Measurements from ENCODE around the gene ALS2.
"Not testable (repeated sequence)": the region's sequence is repeated elsewhere in the genome, so short reads cannot be mapped to it uniquely, and the experiment has no call there.

Gene ALS2

GRCh38 chr2:201780674-201781493 is at the start of gene ALS2:
Gene ALS2, minus strand, starts transcription at chr2:201780933. Its CDS starts 12,048 bp downstream, at chr2:201768885.
- peak; percentile 98 for DNase-seq (ENCODE audit: low read depth, low spot score)

- DNase-seq (ENCODE audit: low read depth, low spot score): no peak
Measured at GRCh38 chr2:201828220-201828619, 47.5 kb upstream of the ALS2 start.

GRCh38 chr2:201827621-201828020 is 46.9 kb upstream of the ALS2 start:
- peak; percentile 80 for DNase-seq (ENCODE audit: low read depth, low spot score)

GRCh38 chr2:201824212-201824611 is 43.5 kb upstream of the ALS2 start:
- DNase-seq (ENCODE audit: low read depth, low spot score): no peak

GRCh38 chr2:201821080-201821479 is 40.3 kb upstream of the ALS2 start:
- no peak for DNase-seq (ENCODE audit: low read depth, low spot score)

- DNase-seq (ENCODE audit: low read depth, low spot score): no peak
Measured at GRCh38 chr2:201820383-201821007, 39.8 kb upstream of the ALS2 start.

- no peak for DNase-seq (ENCODE audit: low read depth, low spot score)
Measured at GRCh38 chr2:201816657-201817575, 36.2 kb upstream of the ALS2 start.

GRCh38 chr2:201813996-201814760 is 33.4 kb upstream of the ALS2 start:
- no peak for DNase-seq (ENCODE audit: low read depth, low spot score)

- DNase-seq (ENCODE audit: low read depth, low spot score): not testable (repeated sequence)
Measured at GRCh38 chr2:201810604-201811003, 29.9 kb upstream of the ALS2 start.

- no peak for DNase-seq (ENCODE audit: low read depth, low spot score)
Measured at GRCh38 chr2:201809633-201810032, 28.9 kb upstream of the ALS2 start.

- no peak for DNase-seq (ENCODE audit: low read depth, low spot score)
Measured at GRCh38 chr2:201808027-201808426, 27.3 kb upstream of the ALS2 start.

GRCh38 chr2:201807452-201807999 is 26.8 kb upstream of the ALS2 start:
- peak; percentile 52 for DNase-seq (ENCODE audit: low read depth, low spot score)

- DNase-seq (ENCODE audit: low read depth, low spot score): peak; percentile 42
Measured at GRCh38 chr2:201806442-201807170, 25.9 kb upstream of the ALS2 start, which contains the start of gene CDK15. Gene CDK15, plus strand, starts transcription at chr2:201806537. Its CDS starts 128 bp downstream, at chr2:201806665.

- peak; percentile 60 for DNase-seq (ENCODE audit: low read depth, low spot score)
Measured at GRCh38 chr2:201798914-201799285, 18.2 kb upstream of the ALS2 start.

GRCh38 chr2:201798252-201798913 is 17.6 kb upstream of the ALS2 start:
- DNase-seq (ENCODE audit: low read depth, low spot score): peak; percentile 89

GRCh38 chr2:201797175-201797840 is 16.6 kb upstream of the ALS2 start:
- DNase-seq (ENCODE audit: low read depth, low spot score): peak; percentile 80

- DNase-seq (ENCODE audit: low read depth, low spot score): no peak
Measured at GRCh38 chr2:201796478-201796865, 15.7 kb upstream of the ALS2 start.

GRCh38 chr2:201795607-201796477 is 15.1 kb upstream of the ALS2 start:
- DNase-seq (ENCODE audit: low read depth, low spot score): peak; percentile 72

Measured in astrocyte of the hippocampus (primary cell).